NB4 (cell line): ENCODE results near the gene PRPS1L1.

Source experiments
- MAX ChIP-seq: IDR thresholded peaks from 2 replicates; pipeline ENCODE4 v1.6.1; 2011; ENCODE audit warnings: low read depth, low read length
- POLR2A ChIP-seq: IDR thresholded peaks from 2 replicates; pipeline ENCODE4 v1.6.1; 2011; ENCODE audit warnings: mild to moderate bottlenecking; ENCODE audit not compliant: insufficient read length; ENCODE audit errors: extremely low read depth
- TF ChIP-seq, protein P1 (sequence below): IDR thresholded peaks from one replicate; pipeline ENCODE4 v1.5.1; 2012; ENCODE audit warnings: low read depth, low read length

DNA sequence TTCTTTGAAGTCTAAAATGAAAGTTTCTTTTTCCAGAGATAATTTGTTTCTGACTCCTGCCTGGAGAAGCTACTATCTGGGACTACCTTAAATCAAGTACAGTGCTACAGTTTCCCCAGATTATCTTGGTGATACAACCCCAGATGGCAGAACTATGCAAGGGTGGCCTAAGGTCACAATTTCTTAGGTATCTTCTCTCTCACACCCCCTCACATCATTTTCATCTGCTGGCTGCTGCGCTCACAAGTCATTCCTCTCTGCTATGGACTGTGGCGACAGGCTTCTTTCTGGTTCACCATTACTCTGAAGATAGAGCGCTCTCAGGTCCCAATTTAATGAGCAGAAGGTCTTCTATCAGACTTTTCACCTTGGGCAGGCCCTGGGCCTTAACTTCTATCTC lies 9.1 kb upstream of the PRPS1L1 start:
- TF ChIP-seq POLR2A (no peak), MAX (no peak)
- TF ChIP-seq, protein P1, sequence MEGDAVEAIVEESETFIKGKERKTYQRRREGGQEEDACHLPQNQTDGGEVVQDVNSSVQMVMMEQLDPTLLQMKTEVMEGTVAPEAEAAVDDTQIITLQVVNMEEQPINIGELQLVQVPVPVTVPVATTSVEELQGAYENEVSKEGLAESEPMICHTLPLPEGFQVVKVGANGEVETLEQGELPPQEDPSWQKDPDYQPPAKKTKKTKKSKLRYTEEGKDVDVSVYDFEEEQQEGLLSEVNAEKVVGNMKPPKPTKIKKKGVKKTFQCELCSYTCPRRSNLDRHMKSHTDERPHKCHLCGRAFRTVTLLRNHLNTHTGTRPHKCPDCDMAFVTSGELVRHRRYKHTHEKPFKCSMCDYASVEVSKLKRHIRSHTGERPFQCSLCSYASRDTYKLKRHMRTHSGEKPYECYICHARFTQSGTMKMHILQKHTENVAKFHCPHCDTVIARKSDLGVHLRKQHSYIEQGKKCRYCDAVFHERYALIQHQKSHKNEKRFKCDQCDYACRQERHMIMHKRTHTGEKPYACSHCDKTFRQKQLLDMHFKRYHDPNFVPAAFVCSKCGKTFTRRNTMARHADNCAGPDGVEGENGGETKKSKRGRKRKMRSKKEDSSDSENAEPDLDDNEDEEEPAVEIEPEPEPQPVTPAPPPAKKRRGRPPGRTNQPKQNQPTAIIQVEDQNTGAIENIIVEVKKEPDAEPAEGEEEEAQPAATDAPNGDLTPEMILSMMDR = no peak
